Measurements from ENCODE around the gene WDFY2.
"Not testable (repeated sequence)": the region's sequence is repeated elsewhere in the genome, so short reads cannot be mapped to it uniquely, and the experiment has no call there.

Gene WDFY2

GRCh38 chr13:51674276-51674675 is 90.0 kb downstream of the WDFY2 start:
- no peak for DNase-seq

- DNase-seq: no peak
These were observed 91.1 kb downstream of the WDFY2 start for GRCh38 chr13:51675385-51675784.

- no peak for DNase-seq
These were observed 91.6 kb downstream of the WDFY2 start for GRCh38 chr13:51675877-51676276.

- DNase-seq: no peak
These were observed 92.5 kb downstream of the WDFY2 start for GRCh38 chr13:51676739-51677138.

GRCh38 chr13:51678420-51678819 is 94.2 kb downstream of the WDFY2 start:
- DNase-seq: no peak

GRCh38 chr13:51679616-51680015 is 95.4 kb downstream of the WDFY2 start:
- DNase-seq: no peak

GRCh38 chr13:51681037-51681678 is 96.9 kb downstream of the WDFY2 start:
- no peak for DNase-seq

GRCh38 chr13:51682686-51683085 is 98.4 kb downstream of the WDFY2 start:
- DNase-seq: no peak

- no peak for DNase-seq
These were observed 99.3 kb downstream of the WDFY2 start for GRCh38 chr13:51683597-51683996.

- no peak for DNase-seq
These were observed 99.8 kb downstream of the WDFY2 start for GRCh38 chr13:51684076-51684475.

GRCh38 chr13:51687947-51688714 is 103.9 kb downstream of the WDFY2 start:
- no peak for DNase-seq

- DNase-seq: no peak
These were observed 104.8 kb downstream of the WDFY2 start for GRCh38 chr13:51688937-51689662.

- no peak for DNase-seq
These were observed 105.4 kb downstream of the WDFY2 start for GRCh38 chr13:51689663-51689996.

- not testable (repeated sequence) for DNase-seq
These were observed 111.4 kb downstream of the WDFY2 start for GRCh38 chr13:51695677-51696076.

GRCh38 chr13:51697181-51697580 is 112.9 kb downstream of the WDFY2 start:
- no peak for DNase-seq

GRCh38 chr13:51697855-51698254 is 113.6 kb downstream of the WDFY2 start:
- DNase-seq: no peak

- no peak for DNase-seq
These were observed 114.1 kb downstream of the WDFY2 start for GRCh38 chr13:51698352-51698751.

GRCh38 chr13:51704399-51705313 is 120.4 kb downstream of the WDFY2 start:
- DNase-seq: no peak

GRCh38 chr13:51707461-51707860 is 123.2 kb downstream of the WDFY2 start:
- no peak for DNase-seq

GRCh38 chr13:51713807-51714206 is 129.5 kb downstream of the WDFY2 start:
- no peak for DNase-seq

- no peak for DNase-seq
These were observed 130.5 kb downstream of the WDFY2 start for GRCh38 chr13:51714663-51715168.

- no peak for DNase-seq
These were observed 131.4 kb downstream of the WDFY2 start for GRCh38 chr13:51715613-51716012.

Data from activated T-cell treated with anti-CD3 and anti-CD28 coated beads, Interleukin-2, amount 50 U/mL, for 1 hour (primary cell).